NCI-H2227 (cell line): ENCODE measurements around the gene SNUPN.
"Not testable (repeated sequence)": the region's sequence is repeated elsewhere in the genome, so short reads cannot be mapped to it uniquely, and the experiment has no call there.

Source experiments
- DNase-seq: peaks from one replicate; lab custom pipeline; 2025; ENCODE audit not compliant: unreplicated experiment; lab: John Stamatoyannopoulos, UW

The SNUPN gene

GRCh38 chr15:75583701-75584100 lies 41.8 kb downstream of the SNUPN start:
- no peak for DNase-seq

- DNase-seq = not testable (repeated sequence)
These were observed 42.6 kb downstream of the SNUPN start for GRCh38 chr15:75582943-75583342.

- DNase-seq = peak; percentile 91
These were observed 46.3 kb downstream of the SNUPN start, which contains the start of gene PTPN9 for GRCh38 chr15:75578948-75579920. Gene PTPN9 (minus strand): TSS chr15:75579315. CDS start chr15:75578776, 539 bp downstream.

GRCh38 chr15:75578173-75578947 lies 47.2 kb downstream of the SNUPN start:
- DNase-seq = peak; percentile 40

GRCh38 chr15:75577401-75578172 lies 47.9 kb downstream of the SNUPN start:
- DNase-seq = no peak

- no peak for DNase-seq
These were observed 51.7 kb downstream of the SNUPN start for GRCh38 chr15:75573648-75574384.

GRCh38 chr15:75570126-75570845 lies 55.2 kb downstream of the SNUPN start:
- DNase-seq = no peak

- DNase-seq = no peak
These were observed 60.2 kb downstream of the SNUPN start for GRCh38 chr15:75565062-75565970.

- no peak for DNase-seq
These were observed 63.6 kb downstream of the SNUPN start for GRCh38 chr15:75561888-75562287.

- not testable (repeated sequence) for DNase-seq
These were observed 66.2 kb downstream of the SNUPN start for GRCh38 chr15:75559360-75559759.

- DNase-seq = not testable (repeated sequence)
These were observed 66.6 kb downstream of the SNUPN start for GRCh38 chr15:75558955-75559354.

- no peak for DNase-seq
These were observed 70.8 kb downstream of the SNUPN start for GRCh38 chr15:75554717-75555116.

GRCh38 chr15:75553659-75554058 lies 71.9 kb downstream of the SNUPN start:
- DNase-seq = no peak

- no peak for DNase-seq
These were observed 74.4 kb downstream of the SNUPN start for GRCh38 chr15:75551091-75551490.
